GM12874 (cell line): Measurements from ENCODE around the gene MKNK1.

Experiments used
- TF ChIP-seq, protein P1 (sequence below): IDR thresholded peaks from 2 replicates; pipeline ENCODE4 v1.5.1; 2011; ENCODE audit warnings: low read depth, mild to moderate bottlenecking, control low read depth, low read length, moderate library complexity; ENCODE audit not compliant: insufficient read depth

Gene MKNK1

DNA sequence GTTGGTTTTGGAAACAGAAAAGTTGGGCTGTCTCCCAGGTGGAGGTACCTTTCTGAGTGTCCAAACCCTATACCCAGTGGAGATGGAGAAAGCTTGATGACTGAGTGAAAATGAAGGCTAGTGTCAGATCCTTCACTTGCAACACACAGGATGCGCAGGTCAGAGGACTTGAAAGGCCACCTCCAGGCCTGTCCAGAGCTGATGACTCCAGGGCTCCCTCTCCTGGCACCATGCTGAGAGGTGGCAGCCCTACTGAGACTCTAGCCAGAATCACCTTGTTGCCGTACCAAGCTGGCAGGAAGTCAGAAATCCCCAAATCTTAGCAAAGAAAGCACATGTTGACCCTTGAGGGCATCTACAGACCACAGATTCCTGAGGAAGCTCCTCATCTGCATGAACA is 69.0 kb downstream of the MKNK1 start:
- TF ChIP-seq, protein P1, sequence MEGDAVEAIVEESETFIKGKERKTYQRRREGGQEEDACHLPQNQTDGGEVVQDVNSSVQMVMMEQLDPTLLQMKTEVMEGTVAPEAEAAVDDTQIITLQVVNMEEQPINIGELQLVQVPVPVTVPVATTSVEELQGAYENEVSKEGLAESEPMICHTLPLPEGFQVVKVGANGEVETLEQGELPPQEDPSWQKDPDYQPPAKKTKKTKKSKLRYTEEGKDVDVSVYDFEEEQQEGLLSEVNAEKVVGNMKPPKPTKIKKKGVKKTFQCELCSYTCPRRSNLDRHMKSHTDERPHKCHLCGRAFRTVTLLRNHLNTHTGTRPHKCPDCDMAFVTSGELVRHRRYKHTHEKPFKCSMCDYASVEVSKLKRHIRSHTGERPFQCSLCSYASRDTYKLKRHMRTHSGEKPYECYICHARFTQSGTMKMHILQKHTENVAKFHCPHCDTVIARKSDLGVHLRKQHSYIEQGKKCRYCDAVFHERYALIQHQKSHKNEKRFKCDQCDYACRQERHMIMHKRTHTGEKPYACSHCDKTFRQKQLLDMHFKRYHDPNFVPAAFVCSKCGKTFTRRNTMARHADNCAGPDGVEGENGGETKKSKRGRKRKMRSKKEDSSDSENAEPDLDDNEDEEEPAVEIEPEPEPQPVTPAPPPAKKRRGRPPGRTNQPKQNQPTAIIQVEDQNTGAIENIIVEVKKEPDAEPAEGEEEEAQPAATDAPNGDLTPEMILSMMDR: peak; percentile 66

DNA sequence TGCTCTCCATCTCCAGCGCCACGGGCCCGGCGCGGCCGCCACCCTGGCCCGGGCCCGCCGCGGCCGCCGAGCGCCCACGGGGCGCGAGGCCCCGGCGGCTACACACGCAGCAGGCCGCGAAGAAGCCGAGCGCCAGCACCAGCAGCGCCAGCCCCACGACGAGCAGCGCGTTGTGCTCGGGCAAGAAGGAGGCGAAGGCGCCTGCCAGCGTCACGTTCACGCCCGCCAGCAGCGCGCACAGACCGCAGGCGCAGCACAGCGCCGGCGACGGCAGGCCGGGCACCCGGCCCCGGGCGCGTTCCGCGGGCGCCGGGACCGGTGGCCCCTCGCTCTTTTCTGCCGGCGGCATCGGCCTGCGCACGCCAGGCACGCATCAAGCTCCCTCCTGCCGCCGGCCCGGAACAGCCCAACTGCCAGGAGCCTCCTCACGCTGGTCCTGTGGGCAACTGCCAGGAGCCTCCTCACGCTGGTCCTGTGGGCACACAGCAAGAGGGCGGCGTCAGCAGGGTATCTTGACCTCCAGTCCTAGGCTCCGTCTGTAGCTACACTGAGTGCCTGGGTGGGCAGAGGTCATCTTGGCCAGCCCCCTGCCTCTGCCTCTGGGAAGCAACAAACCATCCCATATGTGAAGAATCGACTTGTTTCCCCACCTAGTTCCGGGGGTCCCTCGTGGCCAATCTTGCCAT is 70.7 kb downstream of the MKNK1 start:
- TF ChIP-seq, protein P1: no peak

DNA sequence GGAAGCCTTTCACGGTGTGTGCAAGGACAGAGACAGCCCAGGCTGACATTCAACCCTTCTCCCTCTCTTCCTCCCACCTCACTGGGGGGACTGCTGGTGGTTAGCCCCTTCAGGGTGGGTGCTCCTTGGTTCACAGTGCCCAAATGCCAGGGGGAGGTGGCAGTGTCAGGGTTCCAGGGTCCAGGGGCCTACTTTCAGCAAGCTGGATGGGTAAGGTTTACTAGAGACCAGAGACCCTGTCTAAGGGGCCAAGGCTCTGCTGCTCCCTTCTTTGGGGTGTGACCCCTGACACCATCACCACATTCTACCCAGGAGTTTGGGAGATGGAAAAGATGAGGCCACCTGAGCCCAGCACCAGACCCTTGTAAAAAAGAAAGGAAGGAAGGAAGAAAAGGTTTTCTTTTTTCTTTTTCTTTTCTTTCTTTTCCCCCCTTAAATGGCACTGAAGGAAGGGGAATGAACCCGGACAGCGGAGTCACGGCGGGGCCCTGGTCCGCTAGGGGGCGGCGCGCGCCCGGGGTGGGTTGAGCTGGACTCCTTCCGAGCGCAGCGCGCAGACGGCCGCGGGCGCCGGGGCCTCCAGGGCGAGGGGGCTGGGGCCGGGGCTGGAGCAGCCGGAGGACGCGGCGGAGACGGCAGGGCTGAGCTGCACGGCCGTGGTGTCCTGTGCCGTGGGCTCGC is 71.4 kb downstream of the MKNK1 start:
- TF ChIP-seq, protein P1: peak; percentile 59

DNA sequence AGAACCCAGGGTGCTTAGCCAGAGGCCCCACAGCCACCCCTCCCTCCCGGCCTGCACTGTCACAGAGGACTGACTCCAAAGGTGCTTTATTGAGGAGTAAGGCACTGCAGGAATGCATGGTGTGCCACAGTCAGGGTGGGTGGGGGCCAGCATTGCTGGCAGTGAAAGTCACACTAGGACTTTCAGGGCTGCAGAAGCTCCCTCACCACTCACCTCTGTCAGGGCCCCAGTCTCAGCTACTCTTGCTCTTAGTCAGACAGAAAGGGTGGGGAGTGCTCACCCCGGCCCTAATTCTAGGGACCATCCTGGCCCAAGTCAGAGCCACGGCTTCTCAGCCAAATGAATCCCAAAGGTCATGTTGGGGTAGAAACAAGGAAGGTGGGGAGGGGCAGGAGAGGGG is 72.0 kb downstream of the MKNK1 start:
- TF ChIP-seq, protein P1: no peak

DNA sequence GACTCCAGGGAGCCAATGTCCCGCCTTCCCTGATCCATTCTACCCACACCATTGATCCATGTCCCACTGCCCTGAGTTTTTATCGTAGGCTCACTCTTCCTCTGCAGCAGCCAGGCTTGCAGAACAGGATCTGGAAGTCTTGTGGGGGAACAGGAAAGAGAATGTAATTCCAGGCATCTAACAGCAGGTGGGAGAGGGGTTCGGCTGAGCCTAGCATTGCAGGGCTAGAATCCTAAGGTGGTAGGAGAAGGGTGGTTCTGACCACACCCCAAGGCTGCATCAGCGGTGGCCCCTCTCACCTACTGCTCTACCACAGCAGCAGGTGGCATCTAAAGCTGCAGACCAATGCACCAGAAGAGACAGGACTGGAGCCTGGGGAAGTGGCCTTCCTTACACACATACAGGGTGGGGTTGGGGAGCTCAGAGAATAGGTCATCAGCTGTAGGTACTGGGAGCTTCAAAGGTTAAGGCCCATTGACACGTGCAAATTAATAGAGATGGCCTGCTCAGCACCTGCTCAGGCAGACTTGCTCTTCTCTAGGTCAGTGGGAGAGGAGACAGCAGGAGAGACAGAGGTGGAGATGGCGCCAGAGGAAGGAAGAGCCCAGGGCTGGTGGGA is 73.2 kb downstream of the MKNK1 start:
- TF ChIP-seq, protein P1: no peak

DNA sequence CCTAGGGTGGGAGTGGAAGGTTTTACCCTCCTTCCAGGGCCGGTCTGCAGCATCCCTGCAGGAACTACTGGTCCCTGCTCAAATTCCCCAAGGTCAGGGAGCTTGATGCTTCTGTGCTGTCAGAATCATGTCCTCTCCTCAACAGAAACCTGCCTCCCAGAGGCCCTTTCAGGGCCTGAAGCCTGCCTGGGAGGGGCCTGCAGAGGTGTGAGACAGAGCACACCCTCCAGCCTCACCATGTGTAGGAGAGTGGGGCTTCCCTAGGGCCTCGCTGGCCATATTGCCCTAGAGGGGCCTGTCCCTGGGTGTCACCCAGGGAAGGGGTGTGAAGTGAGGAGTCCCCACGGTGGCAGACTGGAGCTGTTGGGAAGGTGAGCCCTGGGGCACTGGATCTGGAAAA is 73.8 kb downstream of the MKNK1 start:
- TF ChIP-seq, protein P1: no peak

DNA sequence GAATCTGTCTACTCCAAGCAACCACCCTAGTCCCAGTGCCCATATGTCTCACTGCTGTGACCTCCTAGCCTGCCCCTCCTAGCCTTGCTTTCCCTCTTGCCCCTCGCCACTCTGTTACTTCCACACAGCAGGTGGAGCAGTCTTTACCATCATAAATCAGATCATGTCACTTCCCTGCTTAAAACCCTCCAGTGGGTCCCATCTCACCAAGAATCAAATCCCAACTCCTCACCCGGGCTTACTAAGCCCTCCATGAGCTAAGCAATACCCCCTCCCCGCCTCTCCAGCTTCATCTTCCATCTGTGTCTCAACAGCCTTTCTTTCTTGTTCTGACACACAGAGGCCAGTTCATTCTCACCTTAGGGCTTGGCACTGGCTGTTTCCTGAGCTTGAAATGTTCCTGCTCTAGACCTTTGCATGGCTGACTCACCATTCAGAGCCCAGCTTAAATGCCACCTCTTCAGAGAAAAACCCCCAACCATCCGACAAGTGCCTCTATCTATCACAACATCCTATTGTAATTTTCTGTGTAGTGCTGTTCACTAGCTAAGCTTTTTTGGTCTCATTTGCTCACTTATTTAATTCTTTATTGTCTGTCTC is 74.9 kb downstream of the MKNK1 start:
- TF ChIP-seq, protein P1: no peak
